ENCODE measurements around the gene COBL. TPM values are rescaled to one million over a fixed set of nuclear protein-coding genes. Genes with fewer than 3 reads are reported as not detected.

The COBL gene
- total and polyA plus RNA-seq, 2 of the 8 experiments (the other 6 are each of a cell fraction or from before 2014, with no cell fraction given) = 13.8 to 40.4 TPM

DNA sequence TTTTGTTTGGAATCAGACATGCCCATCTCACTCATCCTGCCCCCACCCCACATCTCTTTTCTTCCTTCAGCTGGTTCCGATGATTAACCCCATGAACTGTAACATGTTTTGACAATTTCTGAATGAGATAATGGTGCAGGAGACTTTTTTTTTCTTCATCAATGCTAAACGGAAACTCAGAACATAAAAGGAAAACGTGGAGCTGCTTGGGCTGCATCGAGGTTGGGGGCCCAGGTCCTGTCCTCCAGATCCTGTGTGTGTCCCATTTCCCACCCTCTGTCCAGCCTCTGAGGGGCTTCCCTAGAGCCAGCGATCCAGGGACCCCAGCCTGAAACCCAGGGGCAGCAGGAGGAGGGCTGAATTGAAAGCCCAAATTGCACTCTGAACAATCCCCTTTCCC lies 270.1 kb downstream of the COBL start:
- Histone ChIP-seq H2BK20ac (ENCODE audit: low read length) (no peak overlapping the region), H3K9me3 (ENCODE audit: insufficient read depth in 2 of 2, low read depth in 1 of 2, low read length in 1 of 2) (peaks cover 0 to 9% of the 10 kb centered on the region in 2 experiments; a peak in 1 of 4 replicates), H4K8ac (ENCODE audit: extremely low read depth, insufficient read depth, low read length) (no peak overlapping the region), H4K91ac (replicated peaks; ENCODE audit: insufficient read length, low read length) (no peak overlapping the region), H3K4ac (replicated peaks; ENCODE audit: insufficient read length, low read depth, low read length) (no peak overlapping the region), H2BK120ac (replicated peaks; ENCODE audit: low read depth, low read length) (no peak overlapping the region), H3K18ac (ENCODE audit: extremely low read depth, low read length) (no peak overlapping the region), H3K4me3 (ENCODE audit: extremely low read depth in 1 of 4, insufficient read depth in 2 of 4, low read depth in 3 of 4, low read length in 4 of 4) (no peak overlapping the region), H3K23me2 (ENCODE audit: low read depth, low read length) (no peaks in the 10 kb centered on the region), H2AK5ac (ENCODE audit: low read depth, low read length) (no peak overlapping the region), H3K4me2 (ENCODE audit: insufficient read depth in 1 of 2, low read depth in 2 of 2, low read length in 2 of 2) (no peak overlapping the region), H3K27me3 (replicated peaks in 1 of 4; ENCODE audit: control insufficient read depth in 3 of 4, extremely low read depth in 1 of 4, insufficient read depth in 3 of 4, low read length in 3 of 4) (no peaks in the 10 kb centered on the region), H3K14ac (ENCODE audit: insufficient read length) (no peak overlapping the region), H3K9ac (replicated peaks in 1 of 4; ENCODE audit: extremely low read depth in 1 of 4, low read depth in 3 of 4, low read length in 3 of 4) (no peak overlapping the region), H3K27ac (ENCODE audit: low read depth, low read length) (no peak overlapping the region), H3K79me2 (ENCODE audit: control insufficient read depth in 1 of 2, insufficient read depth in 2 of 2, low read length in 2 of 2) (no peaks in the 10 kb centered on the region), H3K4me1 (replicated peaks in 1 of 4; ENCODE audit: control insufficient read depth in 3 of 4, insufficient read depth in 4 of 4, low read length in 3 of 4) (no peaks in the 10 kb centered on the region), H3K56ac (replicated peaks; ENCODE audit: insufficient read length, low read depth, low read length) (no peak overlapping the region), H3K36me3 (ENCODE audit: control insufficient read depth in 2 of 4, insufficient read depth in 4 of 4, low read length in 3 of 4) (no peaks in the 10 kb centered on the region), H4K20me1 (replicated peaks in 1 of 2; ENCODE audit: control insufficient read depth in 1 of 2, insufficient read depth in 2 of 2, low read length in 2 of 2) (no peaks in the 10 kb centered on the region), H4K5ac (ENCODE audit: insufficient read length, low read depth, low read length) (no peak overlapping the region), H2BK12ac (ENCODE audit: low read depth, low read length) (no peak overlapping the region), H2BK5ac (ENCODE audit: low read depth, low read length) (no peak overlapping the region), H3K79me1 (ENCODE audit: low read depth, low read length) (no peaks in the 10 kb centered on the region), H2AFZ (ENCODE audit: low read length) (no peak overlapping the region), H2BK15ac (ENCODE audit: low read length) (no peak overlapping the region), H3K23ac (ENCODE audit: insufficient read length) (no peak overlapping the region)
- ChIA-PET CTCF (ENCODE audit: partially characterized antibody) (interaction anchor here (0.6 kb wide), 1 partner anchor 122 kb away, joined by 3 read pairs; no protein-coding TSS in a partner anchor), POLR2A (ENCODE audit: partially characterized antibody) (interaction anchor here (1.8 kb wide), 1 partner anchor 10 kb away, joined by 5 read pairs; no protein-coding TSS in a partner anchor)
- FAIRE-seq (no peak), DNase-seq (ENCODE audit: low read depth in 1 of 2, low spot score in 2 of 2) (no peak)
- TF ChIP-seq CEBPB (IDR thresholded peaks at IDR 0.05; ENCODE audit: low read depth, low read length) = no peak
- TF ChIP-seq TAF1 (IDR thresholded peaks at IDR 0.05; ENCODE audit: low read depth, low read length) = no peak
- TF ChIP-seq RAD21 (IDR thresholded peaks at IDR 0.05 in 1 of 2, conservative IDR thresholded peaks at IDR 0.05 in 1 of 2; ENCODE audit: low read depth in 2 of 2, low read length in 2 of 2) = no peak
- TF ChIP-seq SP4 (IDR thresholded peaks at IDR 0.05; ENCODE audit: low read length) = no peak
- no peak for TF ChIP-seq EGR1 (IDR thresholded peaks at IDR 0.05; ENCODE audit: borderline replicate concordance, low read depth, low read length)
- TF ChIP-seq SIN3A (conservative IDR thresholded peaks at IDR 0.05 in 1 of 2, IDR thresholded peaks at IDR 0.05 in 1 of 2; ENCODE audit: low read depth in 1 of 2, low read length in 2 of 2) = no peak
- WGBS, 2 experiments (ENCODE audit: extremely low coverage in 1 of 2, insufficient coverage in 1 of 2, insufficient read length in 1 of 2, insufficient replicate concordance in 2 of 2, low coverage in 1 of 2, low lambda C conversion rate in 2 of 2, missing lambda C conversion rate in 1 of 2) = 95% methylated on average over 5 of the region's 5 CpGs; no CpG with 5 or more reads in 1 of the 2 experiments
